Parathyroid adenoma (tissue), 2 donors: ENCODE results near the gene FAM98C.

Source experiments
- H2AFZ ChIP-seq: fragments of 300-600 bp; sonication (generic); one replicate; pipeline ENCODE4 v1.7.0; 2017; ENCODE audit warnings: antibody characterized with exemption, mild to moderate bottlenecking
- H3K27ac ChIP-seq: fragments of 300-600 bp; sonication (generic); one replicate; pipeline ENCODE4 v1.7.0; 2017
- H3K27me3 ChIP-seq: fragments of 300-600 bp; sonication (generic); one replicate; pipeline ENCODE4 v1.7.0; 2017; ENCODE audit warnings: low read length; ENCODE audit not compliant: control insufficient read depth, insufficient read depth
- H3K36me3 ChIP-seq: fragments of 300-600 bp; sonication (generic); one replicate; pipeline ENCODE4 v1.7.0; 2017; ENCODE audit warnings: low read length; ENCODE audit not compliant: control insufficient read depth, insufficient read depth
- H3K4me1 ChIP-seq: fragments of 300-600 bp; sonication (generic); one replicate; pipeline ENCODE4 v1.7.0; 2017; ENCODE audit warnings: control low read depth
- H3K4me2 ChIP-seq: fragments of 300-600 bp; sonication (generic); one replicate; pipeline ENCODE4 v1.7.0; 2017; ENCODE audit warnings: low read length
- H3K4me3 ChIP-seq: fragments of 300-600 bp; sonication (generic); one replicate; pipeline ENCODE4 v1.7.0; 2017; ENCODE audit warnings: low read depth, low read length
- H3K79me2 ChIP-seq: fragments of 300-600 bp; sonication (generic); one replicate; pipeline ENCODE4 v1.7.0; 2017; ENCODE audit warnings: control low read depth
- H3K9ac ChIP-seq: fragments of 300-600 bp; sonication (generic); one replicate; pipeline ENCODE4 v1.7.0; 2017; ENCODE audit warnings: mild to moderate bottlenecking
- H3K9me3 ChIP-seq: fragments of 300-600 bp; sonication (generic); one replicate; pipeline ENCODE4 v1.7.0; 2017; ENCODE audit warnings: low read length; ENCODE audit not compliant: control insufficient read depth
- TF ChIP-seq, protein P1 (sequence below): fragments of 300-600 bp; sonication (generic); IDR thresholded peaks from one replicate; pipeline ENCODE4 v1.7.0; 2017; ENCODE audit warnings: antibody characterized with exemption, mild to moderate bottlenecking
- donor health status: primary hyperparathyroidism.

The FAM98C gene

DNA sequence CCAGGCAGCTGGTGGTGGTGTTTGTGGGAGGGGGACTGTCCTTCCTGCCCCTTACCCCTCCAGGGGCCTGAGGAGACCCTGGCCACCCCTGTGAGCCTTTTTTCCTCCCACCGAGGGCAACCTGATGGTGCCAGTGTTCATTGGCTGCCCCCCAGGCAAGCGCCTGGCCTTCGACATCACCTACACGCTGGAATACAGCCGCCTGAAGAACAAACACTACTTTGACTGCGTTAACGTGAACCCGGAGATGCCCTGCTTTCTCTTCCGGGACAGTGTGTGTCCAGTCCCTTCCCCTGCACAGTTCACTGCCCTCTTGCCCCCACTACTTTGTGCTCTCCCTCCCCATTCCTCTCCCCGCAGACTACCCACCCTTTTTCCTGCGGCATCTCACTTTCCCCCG lies 35.9 kb upstream of the FAM98C start:
- Histone ChIP-seq H3K27me3 (no peaks in the 10 kb centered on the region), H3K4me1 (no peaks in the 10 kb centered on the region), H3K4me3 (no peak overlapping the region), H3K9ac (no peak overlapping the region), H3K9me3 (no peaks in the 10 kb centered on the region), H3K36me3 (no peaks in the 10 kb centered on the region), H3K4me2 (no peak overlapping the region), H3K27ac (no peak overlapping the region), H3K79me2 (no peaks in the 10 kb centered on the region), H2AFZ (no peak overlapping the region)
- TF ChIP-seq, protein P1, sequence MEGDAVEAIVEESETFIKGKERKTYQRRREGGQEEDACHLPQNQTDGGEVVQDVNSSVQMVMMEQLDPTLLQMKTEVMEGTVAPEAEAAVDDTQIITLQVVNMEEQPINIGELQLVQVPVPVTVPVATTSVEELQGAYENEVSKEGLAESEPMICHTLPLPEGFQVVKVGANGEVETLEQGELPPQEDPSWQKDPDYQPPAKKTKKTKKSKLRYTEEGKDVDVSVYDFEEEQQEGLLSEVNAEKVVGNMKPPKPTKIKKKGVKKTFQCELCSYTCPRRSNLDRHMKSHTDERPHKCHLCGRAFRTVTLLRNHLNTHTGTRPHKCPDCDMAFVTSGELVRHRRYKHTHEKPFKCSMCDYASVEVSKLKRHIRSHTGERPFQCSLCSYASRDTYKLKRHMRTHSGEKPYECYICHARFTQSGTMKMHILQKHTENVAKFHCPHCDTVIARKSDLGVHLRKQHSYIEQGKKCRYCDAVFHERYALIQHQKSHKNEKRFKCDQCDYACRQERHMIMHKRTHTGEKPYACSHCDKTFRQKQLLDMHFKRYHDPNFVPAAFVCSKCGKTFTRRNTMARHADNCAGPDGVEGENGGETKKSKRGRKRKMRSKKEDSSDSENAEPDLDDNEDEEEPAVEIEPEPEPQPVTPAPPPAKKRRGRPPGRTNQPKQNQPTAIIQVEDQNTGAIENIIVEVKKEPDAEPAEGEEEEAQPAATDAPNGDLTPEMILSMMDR = no peak

- Histone ChIP-seq H3K79me2 (no peaks in the 10 kb centered on the region), H3K9ac (no peak overlapping the region), H3K4me1 (peaks cover 3% of the 10 kb centered on the region), H2AFZ (no peak overlapping the region), H3K27me3 (no peaks in the 10 kb centered on the region), H3K27ac (no peak overlapping the region), H3K4me2 (no peak overlapping the region), H3K4me3 (no peak overlapping the region), H3K9me3 (no peaks in the 10 kb centered on the region), H3K36me3 (no peaks in the 10 kb centered on the region)
- TF ChIP-seq, protein P1 = no peak
Observed at GRCh38 chr19:38369584-38369983, 33.3 kb upstream of the FAM98C start.

DNA sequence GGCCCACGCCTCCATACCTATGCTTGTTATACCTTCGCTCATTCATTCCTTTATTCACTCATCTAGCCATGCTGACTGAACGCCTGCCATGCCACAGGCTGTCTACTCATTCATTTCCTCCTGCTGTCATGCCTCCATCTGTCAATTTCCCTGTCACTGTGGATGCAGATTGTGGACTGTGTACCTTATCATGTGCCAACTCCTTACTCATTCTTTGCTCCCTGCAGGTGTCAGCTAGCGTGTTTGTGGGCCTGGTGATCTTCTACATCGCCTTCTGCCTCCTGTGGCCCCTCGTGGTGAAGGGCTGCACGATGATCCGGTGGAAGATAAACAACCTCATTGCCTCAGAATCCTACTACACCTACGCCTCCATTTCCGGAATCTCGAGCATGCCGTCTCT lies 32.6 kb upstream of the FAM98C start:
- Histone ChIP-seq H2AFZ (no peak overlapping the region), H3K4me2 (no peak overlapping the region), H3K9ac (no peak overlapping the region), H3K36me3 (no peaks in the 10 kb centered on the region), H3K9me3 (no peaks in the 10 kb centered on the region), H3K79me2 (peaks cover 3% of the 10 kb centered on the region), H3K27me3 (no peaks in the 10 kb centered on the region), H3K27ac (no peak overlapping the region), H3K4me1 (peaks cover 3% of the 10 kb centered on the region), H3K4me3 (no peak overlapping the region)
- TF ChIP-seq, protein P1 = no peak

- peaks cover 7% of the 10 kb centered on the region for H3K4me1 ChIP-seq
- H3K4me3 ChIP-seq = no peak overlapping the region
- H3K27ac ChIP-seq = no peak overlapping the region
- peaks cover 9% of the 10 kb centered on the region for H3K79me2 ChIP-seq
- H3K9ac ChIP-seq = no peak overlapping the region
- H2AFZ ChIP-seq = no peak overlapping the region
- no peaks in the 10 kb centered on the region for H3K9me3 ChIP-seq
- no peak overlapping the region for H3K4me2 ChIP-seq
- no peaks in the 10 kb centered on the region for H3K36me3 ChIP-seq
- TF ChIP-seq, protein P1 = no peak
- no peaks in the 10 kb centered on the region for H3K27me3 ChIP-seq
Observed at GRCh38 chr19:38371081-38371480, 31.8 kb upstream of the FAM98C start.

- Histone ChIP-seq H3K4me3 (peak overlapping the region; percentile 87), H3K27ac (peak overlapping the region; percentile 91), H3K9ac (no peak overlapping the region), H3K4me1 (peaks cover 9% of the 10 kb centered on the region), H3K36me3 (no peaks in the 10 kb centered on the region), H3K79me2 (peaks cover 33% of the 10 kb centered on the region), H3K4me2 (peak overlapping the region; percentile 82), H3K9me3 (no peaks in the 10 kb centered on the region), H3K27me3 (no peaks in the 10 kb centered on the region), H2AFZ (peak overlapping the region; percentile 93)
- TF ChIP-seq, protein P1 = no peak
Observed at GRCh38 chr19:38373907-38374331, 29.0 kb upstream of the FAM98C start.
